ENCODE measurements around the gene MTSS2.

The MTSS2 gene, protein sequence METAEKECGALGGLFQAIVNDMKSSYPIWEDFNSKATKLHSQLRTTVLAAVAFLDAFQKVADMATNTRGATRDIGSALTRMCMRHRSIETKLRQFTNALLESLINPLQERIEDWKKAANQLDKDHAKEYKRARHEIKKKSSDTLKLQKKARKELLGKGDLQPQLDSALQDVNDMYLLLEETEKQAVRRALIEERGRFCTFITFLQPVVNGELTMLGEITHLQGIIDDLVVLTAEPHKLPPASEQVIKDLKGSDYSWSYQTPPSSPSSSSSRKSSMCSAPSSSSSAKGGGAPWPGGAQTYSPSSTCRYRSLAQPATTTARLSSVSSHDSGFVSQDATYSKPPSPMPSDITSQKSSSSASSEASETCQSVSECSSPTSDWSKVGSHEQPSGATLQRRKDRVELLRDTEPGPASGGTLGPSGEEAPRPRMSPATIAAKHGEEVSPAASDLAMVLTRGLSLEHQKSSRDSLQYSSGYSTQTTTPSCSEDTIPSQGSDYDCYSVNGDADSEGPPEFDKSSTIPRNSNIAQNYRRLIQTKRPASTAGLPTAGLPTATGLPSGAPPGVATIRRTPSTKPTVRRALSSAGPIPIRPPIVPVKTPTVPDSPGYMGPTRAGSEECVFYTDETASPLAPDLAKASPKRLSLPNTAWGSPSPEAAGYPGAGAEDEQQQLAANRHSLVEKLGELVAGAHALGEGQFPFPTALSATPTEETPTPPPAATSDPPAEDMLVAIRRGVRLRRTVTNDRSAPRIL

DNA sequence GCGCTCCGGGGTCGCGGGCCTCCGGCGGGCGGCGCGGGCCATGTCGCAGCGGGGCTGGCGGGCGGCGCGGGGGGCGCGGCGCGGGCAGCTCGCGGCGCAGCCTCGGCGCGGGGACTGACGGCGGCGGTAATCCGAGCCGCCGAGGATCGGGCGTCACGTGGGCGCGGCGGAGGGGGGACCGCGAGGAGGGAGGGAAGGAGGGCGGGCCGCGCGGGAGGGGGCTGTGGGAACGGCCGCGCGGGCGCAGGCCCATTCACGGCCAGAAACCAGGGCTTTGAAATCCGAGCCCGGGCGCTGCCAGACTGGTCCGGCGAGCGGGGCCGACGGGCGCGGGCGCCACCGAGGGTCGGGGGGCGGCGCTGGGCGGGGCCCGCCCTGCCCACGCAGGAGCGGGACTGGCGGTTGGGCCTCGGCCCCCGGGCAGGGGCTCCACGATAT, at the start of gene MTSS2:
Gene MTSS2 (minus strand): TSS at position 116 of the 438 bp plus-strand sequence. CDS start 262 bp downstream, outside the sequence.
- TF ChIP-seq CTCF (IDR thresholded peaks at IDR 0.05; ENCODE audit: control insufficient read depth, extremely low read depth, insufficient read depth) = no peak
- DNase-seq (ENCODE audit: low read depth) = peak; percentile 32

DNA sequence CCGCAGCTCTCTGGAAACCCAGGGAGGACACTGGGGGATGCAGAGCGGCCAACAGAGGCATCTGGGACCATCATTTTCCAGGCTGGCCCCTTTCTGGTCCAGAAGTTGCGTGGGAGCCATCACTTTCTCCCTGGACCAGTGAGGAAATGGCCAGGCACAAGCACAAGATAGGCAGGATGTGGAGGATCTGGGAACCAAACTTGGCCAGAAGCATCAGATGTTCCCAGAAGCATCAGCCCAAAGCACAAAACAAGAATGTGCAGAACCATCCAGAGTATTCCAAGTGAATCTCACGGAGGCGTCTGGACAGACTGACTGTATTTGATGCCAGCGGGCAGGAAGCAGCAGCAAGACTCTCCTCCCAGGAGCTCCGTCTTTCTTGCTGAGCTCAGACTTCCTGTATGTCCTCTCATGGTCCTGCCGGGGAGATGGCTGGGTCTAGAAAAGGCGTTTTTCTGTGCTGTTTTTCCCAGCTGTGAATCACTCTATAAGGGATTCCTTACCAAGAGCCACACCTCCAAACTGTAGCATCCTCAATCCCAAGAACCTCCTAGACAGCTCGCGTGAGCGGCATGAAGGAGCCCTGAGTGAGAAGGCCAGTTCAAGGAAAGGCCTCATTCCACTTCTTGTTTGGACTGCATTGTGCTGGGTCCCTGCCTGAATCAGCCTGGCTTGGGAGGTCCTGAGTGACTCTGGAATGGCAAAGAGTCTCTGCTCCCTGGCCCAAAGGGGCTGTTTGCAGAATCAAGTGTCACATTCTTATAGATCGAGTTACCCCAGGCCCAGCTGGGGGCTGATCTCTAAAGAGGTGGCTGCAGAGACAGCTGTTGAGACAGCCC, 49.5 kb upstream of the MTSS2 start:
- no peak for DNase-seq (ENCODE audit: low read depth)

More for the DNA sequence above, at the start of gene MTSS2:
- H3K4me3 ChIP-seq (ENCODE audit: low read depth, low read length) = peak within 1 kb of the TSS; percentile 85

DNA sequence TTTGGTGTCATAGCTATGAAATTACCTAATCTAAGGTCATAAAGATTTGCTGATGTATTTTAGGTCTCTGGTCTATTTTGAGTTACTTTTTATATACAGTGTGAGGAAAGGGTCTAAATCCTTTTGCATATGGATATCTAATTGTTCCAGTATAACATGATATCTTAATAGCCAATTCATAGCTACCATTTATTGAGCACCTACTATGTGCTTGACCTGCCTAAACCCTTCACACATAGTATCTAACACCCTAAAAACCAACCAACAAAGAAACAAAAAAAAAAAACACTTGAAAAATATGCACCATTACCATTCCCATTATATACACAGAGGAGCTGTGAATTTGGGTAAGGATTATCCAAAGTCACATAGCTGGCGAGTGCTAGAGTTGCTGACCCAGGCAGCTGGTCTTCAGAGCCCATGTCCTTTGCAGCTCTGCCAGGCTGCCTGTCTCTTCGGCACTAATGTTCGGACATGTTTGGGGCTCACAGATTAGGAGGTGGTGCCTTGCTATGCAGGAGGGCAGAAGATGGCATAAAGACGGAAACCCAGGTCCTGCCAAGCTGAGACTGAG, 48.8 kb upstream of the MTSS2 start:
- DNase-seq (ENCODE audit: low read depth) = no peak
- no peak overlapping the region for H3K4me3 ChIP-seq (ENCODE audit: low read depth, low read length)
- TF ChIP-seq CTCF (IDR thresholded peaks at IDR 0.05; ENCODE audit: control insufficient read depth, extremely low read depth, insufficient read depth) = no peak

More for the DNA sequence above, 49.5 kb upstream of the MTSS2 start:
- no peak for TF ChIP-seq CTCF (IDR thresholded peaks at IDR 0.05; ENCODE audit: control insufficient read depth, extremely low read depth, insufficient read depth)
- no peak overlapping the region for H3K4me3 ChIP-seq (ENCODE audit: low read depth, low read length)

GRCh38 chr16:70730944-70731343, 45.1 kb upstream of the MTSS2 start:
- no peak for TF ChIP-seq CTCF (IDR thresholded peaks at IDR 0.05; ENCODE audit: control insufficient read depth, extremely low read depth, insufficient read depth)
- no peak overlapping the region for H3K4me3 ChIP-seq (ENCODE audit: low read depth, low read length)
- no peak for DNase-seq (ENCODE audit: low read depth)

DNA sequence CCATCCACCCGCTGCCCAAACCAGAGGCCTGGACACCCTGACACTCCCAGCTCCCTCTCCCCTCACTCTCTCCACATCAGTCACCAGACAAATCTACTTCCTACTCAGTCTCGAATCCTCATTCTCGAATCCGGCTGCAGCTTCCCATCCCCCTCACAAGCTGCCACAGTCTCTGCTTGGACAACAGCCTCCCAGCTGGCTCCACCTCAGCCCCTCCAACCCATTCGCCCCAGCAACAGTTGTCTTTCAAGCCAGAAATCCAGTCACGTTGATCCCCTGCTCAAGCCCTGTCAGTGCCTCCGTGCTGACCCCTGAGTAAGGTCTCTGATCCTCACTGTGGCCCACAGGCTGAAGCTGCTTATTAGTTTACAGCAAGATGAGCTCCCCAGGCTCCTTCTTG, 44.2 kb upstream of the MTSS2 start:
- H3K4me3 ChIP-seq (ENCODE audit: low read depth, low read length) = no peak overlapping the region
- TF ChIP-seq CTCF (IDR thresholded peaks at IDR 0.05; ENCODE audit: control insufficient read depth, extremely low read depth, insufficient read depth) = no peak
- DNase-seq (ENCODE audit: low read depth) = no peak

DNA sequence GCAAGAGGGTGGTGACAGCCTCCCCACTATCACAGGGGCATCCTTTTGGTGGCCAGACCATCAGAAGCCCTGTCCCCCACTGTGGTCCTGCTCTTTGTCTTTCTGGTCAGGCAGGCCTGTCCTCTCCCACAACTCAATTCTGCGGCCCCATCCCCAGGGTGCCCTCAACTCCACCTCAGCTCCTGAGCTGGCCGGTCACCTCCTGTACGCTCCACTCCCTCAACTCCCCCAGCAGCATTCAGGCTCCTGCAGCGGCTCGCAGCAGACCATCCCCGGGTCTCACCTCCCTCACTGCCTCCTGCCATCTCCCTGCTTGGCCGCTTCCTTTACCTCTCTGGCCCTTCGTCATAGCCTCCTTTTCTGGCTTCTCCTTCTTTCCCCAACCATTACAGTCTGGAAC, 43.4 kb upstream of the MTSS2 start:
- no peak for TF ChIP-seq CTCF (IDR thresholded peaks at IDR 0.05; ENCODE audit: control insufficient read depth, extremely low read depth, insufficient read depth)

More for the DNA sequence above, 43.4 kb upstream of the MTSS2 start:
- no peak overlapping the region for H3K4me3 ChIP-seq (ENCODE audit: low read depth, low read length)
- DNase-seq (ENCODE audit: low read depth) = no peak

All from LNCaP clone FGC (cell line).